HepG2 (cell line): ENCODE data around the gene RAB11FIP2. TPM values are rescaled to one million over a fixed set of nuclear protein-coding genes. Genes with fewer than 3 reads are reported as not detected.

ENCODE experiments used
- ATAC-seq: fragments of 200-7000 bp; cut with Tn5 transposase; 3 replicates; pipeline ENCODE4 v1.9.1; 2020; ENCODE audit warnings: mild to moderate bottlenecking, moderate library complexity
- BruUV-seq: library from RNA; stranded (reverse); fragments of 400-500 nt; replicated peaks from 2 replicates; lab custom pipeline; 2021; lab: Mats Ljungman, UMichigan
- CTCF ChIA-PET: fragments of 300-600 bp; formaldehyde crosslinking; extraction: SDS; loops from one replicate; lab custom pipeline; 2021; ENCODE audit warnings: low total read pairs, inconsistent platforms, low intra/inter-chr PET ratio; lab: Yijun Ruan, JAX
- POLR2A ChIA-PET: fragments of 350-600 bp; sonication (Branson Sonifier 250); formaldehyde crosslinking; loops from one replicate; lab custom pipeline; 2020; ENCODE audit warnings: antibody characterized with exemption, inconsistent platforms; lab: Yijun Ruan, JAX
- DNase-seq: peaks from one replicate; pipeline ENCODE4 v3.0.0-alpha.2; 2015; ENCODE audit warnings: low spot score
- FAIRE-seq: peaks from 3 replicates; lab custom pipeline; 2011; peaks lifted over from hg19 to GRCh38; lab: Jason Lieb, UNC
- H2AFZ ChIP-seq: one replicate; pipeline ENCODE4 v1.6.1; 2011; ENCODE audit warnings: low read length, inconsistent platforms
- H3K27ac ChIP-seq: fragments of 300-600 bp; 3 replicates; pipeline ENCODE4 v1.8.0; 2011; ENCODE audit warnings: mixed run types, mild to moderate bottlenecking, mixed read lengths, low read length, inconsistent platforms; ENCODE audit not compliant: insufficient read depth; ENCODE audit errors: extremely low read length
- H3K27me3 ChIP-seq, 2 experiments: fragments of 200-600 bp in 1 of 2; 2 replicates in 1 of 2; 3 replicates in 1 of 2; pipeline versions ENCODE4 v1.6.0 to v1.8.0; 2011; ENCODE audit warnings: low read length in 2 of 2, mild to moderate bottlenecking in 2 of 2, moderate library complexity in 2 of 2, inconsistent platforms in 1 of 2; ENCODE audit not compliant: insufficient read depth in 2 of 2, control insufficient read depth in 1 of 2
- H3K36me3 ChIP-seq, 2 experiments: fragments of 200-600 bp in 1 of 2; replicated peaks in 1 of 2; 2 replicates in 1 of 2; 3 replicates in 1 of 2; pipeline versions ENCODE4 v1.5.1 to v1.8.0; 2011; ENCODE audit warnings: low read length in 2 of 2, inconsistent platforms in 1 of 2; ENCODE audit not compliant: insufficient read depth in 2 of 2, control insufficient read depth in 1 of 2
- H3K4me1 ChIP-seq: 2 replicates; pipeline ENCODE4 v1.5.1; 2012; ENCODE audit warnings: low read length, inconsistent platforms; ENCODE audit not compliant: insufficient read depth
- H3K4me2 ChIP-seq: 2 replicates; pipeline ENCODE4 v1.6.0; 2011; ENCODE audit warnings: low read depth, low read length, inconsistent platforms
- H3K4me3 ChIP-seq, 3 experiments: fragments of 200-600 bp in 1 of 3; sonication (generic), shearing (Covaris generic) in 1 of 3; replicated peaks in 1 of 3; 2 replicates each; pipeline ENCODE4 v1.5.1; 2011 to 2016; ENCODE audit warnings: low read length in 3 of 3, inconsistent platforms in 2 of 3, low read depth in 2 of 3, mild to moderate bottlenecking in 2 of 3, control low read depth in 1 of 3, mixed read lengths in 1 of 3; ENCODE audit not compliant: insufficient read depth in 1 of 3
- H3K79me2 ChIP-seq: one replicate; pipeline ENCODE4 v1.6.1; 2011; ENCODE audit warnings: low read length, inconsistent platforms; ENCODE audit not compliant: insufficient read depth
- H3K9ac ChIP-seq: 2 replicates; pipeline ENCODE4 v1.6.0; 2011; ENCODE audit warnings: mild to moderate bottlenecking, low read depth, low read length, inconsistent platforms; ENCODE audit not compliant: insufficient read depth
- H3K9me3 ChIP-seq: 2 replicates; pipeline ENCODE4 v1.5.1; 2012; ENCODE audit warnings: mild to moderate bottlenecking, low read length
- H4K20me1 ChIP-seq: 2 replicates; pipeline ENCODE4 v1.6.0; 2011; ENCODE audit warnings: inconsistent platforms, mild to moderate bottlenecking, low read length, moderate library complexity; ENCODE audit not compliant: insufficient read depth
- ARID2 ChIP-seq: sonication (generic); formaldehyde crosslinking; IDR thresholded peaks from 2 replicates; pipeline ENCODE4 v1.8.1; 2022; ENCODE audit warnings: mild to moderate bottlenecking, missing genetic modification reagents, borderline replicate concordance
- GABPA ChIP-seq, 2 experiments: IDR thresholded peaks; 2 replicates each; pipeline ENCODE4 v1.6.1; 2011 to 2016; ENCODE audit warnings: low read depth in 2 of 2, low read length in 1 of 2, missing biosample characterization in 1 of 2, missing genetic modification characterization in 1 of 2
- RXRA ChIP-seq: sonication (generic); formaldehyde crosslinking; IDR thresholded peaks from 2 replicates; pipeline ENCODE4 v1.5.1; 2020; ENCODE audit warnings: missing genetic modification reagents
- ZFP41 ChIP-seq: sonication (generic); formaldehyde crosslinking; IDR thresholded peaks from 2 replicates; pipeline ENCODE4 v1.4.0; 2020; ENCODE audit warnings: mild to moderate bottlenecking, missing genetic modification reagents, borderline replicate concordance
- ZNF451 ChIP-seq: sonication (generic); formaldehyde crosslinking; IDR thresholded peaks from 2 replicates; pipeline ENCODE4 v1.5.0; 2020; ENCODE audit warnings: mild to moderate bottlenecking, missing genetic modification reagents
- WGBS: methylation state at CpG from one replicate; pipeline ENCODE4 v1.1.6; 2017; ENCODE audit warnings: low lambda C conversion rate; 5-methylcytosine and 5-hydroxymethylcytosine counted together
- in situ Hi-C: cut with HindIII; loops from 2 replicates; pipeline ENCODE4 v1.10.0; 2017; ENCODE audit warnings: low pct_unique_long_range_greater_than_20kb; ENCODE audit not compliant: extremely low pct_ligation_motif_present
- intact Hi-C: fragments of 100-400 bp; cut with micrococcal nuclease; formaldehyde crosslinking; loops from one replicate; pipeline ENCODE4 v1.10.0; 2022; ENCODE audit not compliant: unreplicated experiment
- polyA plus RNA-seq, 8 experiments: library from polyadenylated mRNA; depleted of rRNA in 3 of 8; stranded (reverse) in 7 of 8; unstranded in 1 of 8; fragments of >200 nt; fragmentation: Illumina TruSeq in 4 of 8; extraction: Trizol in 4 of 8; gene quantifications; 2 replicates each; pipeline versions ENCODE4 v1.2.1 to v1.2.3, GENCODE V29; 2011 to 2016; ENCODE audit warnings: low read depth in 4 of 8, missing spikeins in 1 of 8, mixed read lengths in 1 of 8; ENCODE audit not compliant: insufficient read depth in 1 of 8
- total RNA-seq, 5 experiments: library from RNA; depleted of rRNA; stranded (reverse); fragments of >200 nt; fragmentation: Illumina TruSeq; extraction: Trizol; gene quantifications; 2 replicates each; pipeline ENCODE4 v1.2.3, GENCODE V29; 2016; ENCODE audit warnings: low read depth in 1 of 5
- TF ChIP-seq, protein P1 (sequence below): sonication (generic); formaldehyde crosslinking; IDR thresholded peaks from 2 replicates; pipeline ENCODE4 v1.5.1; 2020; ENCODE audit warnings: missing genetic modification reagents, mild to moderate bottlenecking, borderline replicate concordance

Gene RAB11FIP2
- total and polyA plus RNA-seq, 2 of the 13 experiments (the other 11 are each of a cell fraction or from before 2014, with no cell fraction given) = 4.7 to 13.0 TPM

- no peak for FAIRE-seq
- CTCF ChIA-PET = no interaction called here
- intact Hi-C loops = no loop called here
- H3K9ac ChIP-seq = peak overlapping the region; percentile 80; the same call in 1 of the 2 replicates
- no peaks in the 10 kb centered on the region; a peak in 1 of 5 replicates for H3K27me3 ChIP-seq
- H4K20me1 ChIP-seq = no peaks in the 10 kb centered on the region
- peak; percentile 13; the same call in 1 of the 2 replicates for TF ChIP-seq ARID2 (CRISPR knock-in tag)
- TF ChIP-seq ZNF451 = no peak
- TSS peak; percentile 47 for BruUV-seq
- no peaks in the 10 kb centered on the region for H3K36me3 ChIP-seq
- H3K4me2 ChIP-seq = peak overlapping the region; percentile 86
- no peaks in the 10 kb centered on the region for H3K9me3 ChIP-seq
- DNase-seq = no peak
- POLR2A ChIA-PET = no interaction called here
- peak overlapping the region; percentile 73 to 81 (median 79) for H3K4me3 ChIP-seq
- H3K79me2 ChIP-seq = peaks cover 25% of the 10 kb centered on the region
- 25% methylated on average over 8 of the region's 8 CpGs for WGBS
- no peak overlapping the region for H2AFZ ChIP-seq
- in situ Hi-C loops = no loop called here
- H3K27ac ChIP-seq = peak overlapping the region; percentile 74
- H3K4me1 ChIP-seq = peaks cover 23% of the 10 kb centered on the region
- ATAC-seq = no peak
Observed at GRCh38 chr10:118045158-118045836, 1.4 kb downstream of the RAB11FIP2 start.

DNA sequence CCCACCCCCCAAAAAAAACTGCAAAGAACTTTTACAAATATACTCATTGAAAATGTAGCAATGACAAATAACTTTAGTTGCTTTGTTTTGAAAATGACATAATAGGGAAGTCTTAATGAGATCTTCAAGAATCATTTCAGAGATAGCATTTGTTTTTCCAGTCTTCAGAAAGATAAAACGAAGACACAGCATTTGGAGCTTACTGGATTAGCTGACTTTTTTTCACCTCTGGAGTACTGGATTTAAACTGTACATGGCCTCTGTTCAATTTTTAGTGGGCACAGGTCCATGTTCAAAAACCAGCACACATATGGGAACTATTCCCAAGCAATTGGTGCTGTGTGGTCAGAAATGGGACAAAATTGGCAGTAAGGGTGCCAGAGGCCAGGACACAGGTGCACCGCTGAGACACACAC is 3.9 kb downstream of the RAB11FIP2 start:
- CTCF ChIA-PET = no interaction called here
- DNase-seq (no peak), ATAC-seq (no peak), FAIRE-seq (no peak)
- BruUV-seq = no TSS peak
- Histone ChIP-seq H3K9ac (no peak overlapping the region), H3K27ac (no peak overlapping the region), H3K4me1 (peaks cover 22% of the 10 kb centered on the region), H3K36me3 (no peaks in the 10 kb centered on the region; a peak in 1 of 5 replicates), H3K27me3 (no peaks in the 10 kb centered on the region; a peak in 1 of 5 replicates), H3K9me3 (no peaks in the 10 kb centered on the region), H4K20me1 (no peaks in the 10 kb centered on the region), H3K79me2 (peaks cover 25% of the 10 kb centered on the region), H3K4me3 (no peak overlapping the region), H3K4me2 (no peak overlapping the region), H2AFZ (no peak overlapping the region)
- WGBS = 90% methylated on average over 2 of the region's 2 CpGs
- POLR2A ChIA-PET = no interaction called here
- in situ Hi-C loops (no loop called here), intact Hi-C loops (no loop called here)
- TF ChIP-seq RXRA (CRISPR knock-in tag) = no peak
- TF ChIP-seq ZFP41 (CRISPR knock-in tag) = no peak
- TF ChIP-seq GABPA (IDR thresholded peaks at IDR 0.05; ENCODE audit: low read depth, low read length) = no peak
- no peak for TF ChIP-seq GABPA (CRISPR knock-in tag; IDR thresholded peaks at IDR 0.05; ENCODE audit: low read depth)
- TF ChIP-seq, protein P1, sequence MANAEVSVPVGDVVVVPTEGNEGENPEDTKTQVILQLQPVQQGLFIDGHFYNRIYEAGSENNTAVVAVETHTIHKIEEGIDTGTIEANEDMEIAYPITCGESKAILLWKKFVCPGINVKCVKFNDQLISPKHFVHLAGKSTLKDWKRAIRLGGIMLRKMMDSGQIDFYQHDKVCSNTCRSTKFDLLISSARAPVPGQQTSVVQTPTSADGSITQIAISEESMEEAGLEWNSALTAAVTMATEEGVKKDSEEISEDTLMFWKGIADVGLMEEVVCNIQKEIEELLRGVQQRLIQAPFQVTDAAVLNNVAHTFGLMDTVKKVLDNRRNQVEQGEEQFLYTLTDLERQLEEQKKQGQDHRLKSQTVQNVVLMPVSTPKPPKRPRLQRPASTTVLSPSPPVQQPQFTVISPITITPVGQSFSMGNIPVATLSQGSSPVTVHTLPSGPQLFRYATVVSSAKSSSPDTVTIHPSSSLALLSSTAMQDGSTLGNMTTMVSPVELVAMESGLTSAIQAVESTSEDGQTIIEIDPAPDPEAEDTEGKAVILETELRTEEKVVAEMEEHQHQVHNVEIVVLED = no peak
